HL-60 (cell line): ENCODE data around the gene KCNC3.

Experiments used
- DNase-seq, 2 experiments: peaks; one replicate each; pipeline ENCODE4 v3.0.0-alpha.2; 2010 to 2020; ENCODE audit warnings: low read depth in 1 of 2, low spot score in 1 of 2
- H3K27ac ChIP-seq: fragments of 250-450 bp; sonication (Bioruptor Pico); replicated peaks from 2 replicates; pipeline ENCODE4 v1.5.1; 2020; ENCODE audit warnings: mild to moderate bottlenecking, moderate library complexity
- H3K27me3 ChIP-seq: fragments of 250-450 bp; sonication (Bioruptor Pico); 2 replicates; pipeline ENCODE4 v1.5.1; 2021; ENCODE audit warnings: mild to moderate bottlenecking, moderate library complexity; ENCODE audit not compliant: insufficient read depth, poor library complexity, severe bottlenecking
- H3K4me3 ChIP-seq: replicated peaks from 2 replicates; pipeline ENCODE4 v1.5.1; 2011; ENCODE audit warnings: mild to moderate bottlenecking, control low read depth, low read length; ENCODE audit not compliant: insufficient read depth
- GABPA ChIP-seq: IDR thresholded peaks from 2 replicates; pipeline ENCODE4 v1.6.1; 2012; ENCODE audit warnings: low read depth
- POLR2AphosphoS5 ChIP-seq: IDR thresholded peaks from 2 replicates; pipeline ENCODE4 v1.6.1; 2012; ENCODE audit warnings: low read depth
- REST ChIP-seq: IDR thresholded peaks from 2 replicates; pipeline ENCODE4 v1.6.1; 2012; ENCODE audit warnings: low read depth; ENCODE audit not compliant: insufficient replicate concordance
- SPI1 ChIP-seq: IDR thresholded peaks from 2 replicates; pipeline ENCODE4 v1.6.1; 2012; ENCODE audit warnings: low read depth, mild to moderate bottlenecking, borderline replicate concordance
- long read RNA-seq: library from polyadenylated mRNA; unstranded; transcript quantifications from one replicate; pipeline ENCODE4 v2.0.0, GENCODE V29; 2020
- TF ChIP-seq, protein P1 (sequence below): IDR thresholded peaks from one replicate; pipeline ENCODE4 v1.5.1; 2011; ENCODE audit warnings: low read length, control low read depth, inconsistent platforms; ENCODE audit not compliant: insufficient read depth

Gene KCNC3
- long read RNA-seq, result 0 reads

DNA sequence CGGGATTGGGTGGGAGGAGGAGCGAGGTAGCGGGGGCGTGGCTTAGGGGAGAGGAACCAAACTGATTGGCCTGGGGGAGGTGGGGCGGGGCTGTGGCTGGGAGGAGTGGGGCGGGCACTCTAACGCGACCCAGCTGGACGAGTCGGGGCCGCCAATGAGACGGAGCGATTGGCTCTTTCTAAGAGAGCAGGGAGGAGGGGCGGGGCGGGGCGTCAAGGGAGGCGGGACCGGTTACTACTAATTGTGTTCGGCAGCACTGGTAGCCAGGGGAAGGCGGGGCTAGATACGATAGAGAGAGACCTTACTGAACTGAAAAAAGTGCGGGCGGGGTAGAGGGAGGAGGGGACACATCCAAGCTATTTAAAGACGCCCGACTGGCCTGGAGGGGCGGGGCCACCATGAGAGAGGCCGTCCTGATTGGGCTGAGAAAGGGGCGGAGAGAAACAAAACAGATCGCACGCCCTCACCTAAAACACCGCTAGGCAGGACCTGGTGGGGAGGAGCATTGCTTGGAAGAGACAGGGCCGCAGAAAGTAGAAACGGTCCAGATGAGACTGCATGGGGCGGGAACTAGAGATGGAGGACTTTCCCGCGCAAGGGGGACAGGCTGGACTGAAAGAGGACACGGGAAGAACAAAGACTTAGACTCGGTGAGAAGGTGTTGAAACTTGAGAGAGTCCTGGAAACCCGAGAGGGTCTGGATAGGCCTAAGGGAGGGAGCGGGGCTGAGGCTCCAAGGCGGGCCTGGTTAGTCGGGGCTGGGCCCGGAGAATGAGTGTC lies at the start of gene KCNC3:
TSS of gene KCNC3 (minus strand) at position 232 of the 780 bp plus-strand sequence. CDS start 295 bp downstream, outside the sequence.
- TF ChIP-seq SPI1, result no peak
- no peak for TF ChIP-seq POLR2AphosphoS5
- no peak for TF ChIP-seq REST
- TF ChIP-seq GABPA, result no peak
- TF ChIP-seq, protein P1, sequence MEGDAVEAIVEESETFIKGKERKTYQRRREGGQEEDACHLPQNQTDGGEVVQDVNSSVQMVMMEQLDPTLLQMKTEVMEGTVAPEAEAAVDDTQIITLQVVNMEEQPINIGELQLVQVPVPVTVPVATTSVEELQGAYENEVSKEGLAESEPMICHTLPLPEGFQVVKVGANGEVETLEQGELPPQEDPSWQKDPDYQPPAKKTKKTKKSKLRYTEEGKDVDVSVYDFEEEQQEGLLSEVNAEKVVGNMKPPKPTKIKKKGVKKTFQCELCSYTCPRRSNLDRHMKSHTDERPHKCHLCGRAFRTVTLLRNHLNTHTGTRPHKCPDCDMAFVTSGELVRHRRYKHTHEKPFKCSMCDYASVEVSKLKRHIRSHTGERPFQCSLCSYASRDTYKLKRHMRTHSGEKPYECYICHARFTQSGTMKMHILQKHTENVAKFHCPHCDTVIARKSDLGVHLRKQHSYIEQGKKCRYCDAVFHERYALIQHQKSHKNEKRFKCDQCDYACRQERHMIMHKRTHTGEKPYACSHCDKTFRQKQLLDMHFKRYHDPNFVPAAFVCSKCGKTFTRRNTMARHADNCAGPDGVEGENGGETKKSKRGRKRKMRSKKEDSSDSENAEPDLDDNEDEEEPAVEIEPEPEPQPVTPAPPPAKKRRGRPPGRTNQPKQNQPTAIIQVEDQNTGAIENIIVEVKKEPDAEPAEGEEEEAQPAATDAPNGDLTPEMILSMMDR, result no peak
- Histone ChIP-seq H3K27me3 (peaks cover 49% of the 10 kb centered on the region), H3K27ac (no peak within 1 kb of the TSS), H3K4me3 (peak within 1 kb of the TSS; percentile 30)
- peak; percentile 58 to 97 for DNase-seq

DNA sequence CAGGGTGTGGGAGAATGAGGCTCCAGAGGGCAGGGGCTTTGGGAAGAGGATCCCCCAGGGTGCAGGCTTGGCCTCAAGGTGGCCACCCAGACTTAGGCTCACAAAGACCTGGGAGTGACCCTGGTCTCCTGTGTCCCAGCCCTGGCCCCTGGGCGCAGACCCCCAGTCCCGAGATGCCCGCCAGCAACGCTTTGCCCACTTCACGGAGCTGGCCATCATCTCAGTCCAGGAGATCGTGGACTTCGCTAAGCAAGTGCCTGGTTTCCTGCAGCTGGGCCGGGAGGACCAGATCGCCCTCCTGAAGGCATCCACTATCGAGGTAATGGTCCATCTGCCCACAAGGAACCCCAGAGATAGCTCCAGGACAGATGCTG lies 49.7 kb upstream of the KCNC3 start:
- no peak overlapping the region for H3K27ac ChIP-seq
- H3K4me3 ChIP-seq, result no peak overlapping the region
- H3K27me3 ChIP-seq, result no peaks in the 10 kb centered on the region
- no peak for DNase-seq
- TF ChIP-seq SPI1, result no peak
- TF ChIP-seq, protein P1, result no peak
- no peak for TF ChIP-seq GABPA
- no peak for TF ChIP-seq REST
- TF ChIP-seq POLR2AphosphoS5, result no peak

- Histone ChIP-seq H3K4me3 (no peak overlapping the region), H3K27me3 (no peaks in the 10 kb centered on the region), H3K27ac (no peak overlapping the region)
- DNase-seq, result no peak
- TF ChIP-seq SPI1 (no peak), POLR2AphosphoS5 (no peak), REST (no peak), GABPA (no peak)
- TF ChIP-seq, protein P1, result no peak
These were observed 49.1 kb upstream of the KCNC3 start for GRCh38 chr19:50378169-50378862.
